ENCODE data around the gene SH3GLB2.

DNA sequence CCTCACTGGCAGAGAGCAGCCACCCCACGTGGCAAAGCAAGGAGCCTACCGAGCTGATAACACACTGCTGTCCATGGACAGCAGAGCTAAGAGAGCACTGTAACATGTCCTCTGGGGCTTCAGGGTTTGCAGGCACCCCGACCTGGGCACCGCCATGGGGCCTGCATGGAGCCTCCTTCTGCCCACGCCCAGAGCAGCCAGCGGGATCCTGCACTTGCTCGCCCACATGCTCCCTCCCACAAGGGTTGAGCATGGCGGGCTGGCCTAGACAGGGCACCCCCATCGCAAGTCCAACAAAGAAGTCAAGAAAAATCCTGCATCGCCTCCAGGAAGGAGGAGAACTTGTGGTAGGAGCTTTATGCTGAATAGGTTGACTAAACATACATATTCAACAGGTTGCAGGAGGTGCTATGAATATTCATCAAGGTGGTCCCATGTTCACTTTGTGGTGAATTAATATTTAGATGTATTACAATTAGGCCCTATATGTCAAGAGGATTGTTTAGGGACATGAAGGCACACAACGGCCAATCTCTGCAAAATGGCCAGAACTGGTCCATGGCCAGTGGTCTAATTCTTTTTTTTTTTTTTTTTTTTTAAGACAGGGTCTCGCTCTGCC lies 4.5 kb upstream of the SH3GLB2 start:
- TF ChIP-seq POLR2AphosphoS5 (IDR thresholded peaks at IDR 0.05; ENCODE audit: low read depth, low read length) (no peak), TAF1 (IDR thresholded peaks at IDR 0.05; ENCODE audit: borderline replicate concordance, insufficient read depth, low read length) (no peak)

Data from PFSK-1 (cell line).